ENCODE results near the gene PBX2.

The PBX2 gene

GRCh38 chr6:32204268-32204715 is 14.3 kb upstream of the PBX2 start:
- ChIA-PET POLR2A (no interaction called here), CTCF (interaction anchor here (1.2 to 1.6 kb wide), 2 partner anchors 9 to 41 kb away, joined by 4 to 6 read pairs; no protein-coding TSS in a partner anchor)

GRCh38 chr6:32203426-32204267 is 13.6 kb upstream of the PBX2 start:
- TF ChIP-seq, protein P1, sequence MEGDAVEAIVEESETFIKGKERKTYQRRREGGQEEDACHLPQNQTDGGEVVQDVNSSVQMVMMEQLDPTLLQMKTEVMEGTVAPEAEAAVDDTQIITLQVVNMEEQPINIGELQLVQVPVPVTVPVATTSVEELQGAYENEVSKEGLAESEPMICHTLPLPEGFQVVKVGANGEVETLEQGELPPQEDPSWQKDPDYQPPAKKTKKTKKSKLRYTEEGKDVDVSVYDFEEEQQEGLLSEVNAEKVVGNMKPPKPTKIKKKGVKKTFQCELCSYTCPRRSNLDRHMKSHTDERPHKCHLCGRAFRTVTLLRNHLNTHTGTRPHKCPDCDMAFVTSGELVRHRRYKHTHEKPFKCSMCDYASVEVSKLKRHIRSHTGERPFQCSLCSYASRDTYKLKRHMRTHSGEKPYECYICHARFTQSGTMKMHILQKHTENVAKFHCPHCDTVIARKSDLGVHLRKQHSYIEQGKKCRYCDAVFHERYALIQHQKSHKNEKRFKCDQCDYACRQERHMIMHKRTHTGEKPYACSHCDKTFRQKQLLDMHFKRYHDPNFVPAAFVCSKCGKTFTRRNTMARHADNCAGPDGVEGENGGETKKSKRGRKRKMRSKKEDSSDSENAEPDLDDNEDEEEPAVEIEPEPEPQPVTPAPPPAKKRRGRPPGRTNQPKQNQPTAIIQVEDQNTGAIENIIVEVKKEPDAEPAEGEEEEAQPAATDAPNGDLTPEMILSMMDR (IDR thresholded peaks at IDR 0.05; ENCODE audit: insufficient read depth, low read length, missing control alignments) = no peak
- ChIA-PET POLR2A (no interaction called here), CTCF (interaction anchor here (0.9 to 1.6 kb wide), 1 partner anchor 8 kb away, joined by 4 to 6 read pairs; no protein-coding TSS in a partner anchor)
- no peak for DNase-seq (ENCODE audit: low read depth, low spot score)
- no peak overlapping the region for H3K4me3 ChIP-seq (ENCODE audit: low read depth, low read length)

More at GRCh38 chr6:32204268-32204715, 14.3 kb upstream of the PBX2 start:
- DNase-seq (ENCODE audit: low read depth, low spot score) = no peak
- TF ChIP-seq, protein P1 (IDR thresholded peaks at IDR 0.05; ENCODE audit: insufficient read depth, low read length, missing control alignments) = no peak
- H3K4me3 ChIP-seq (ENCODE audit: low read depth, low read length) = no peak overlapping the region

GRCh38 chr6:32202186-32202585 is 12.2 kb upstream of the PBX2 start:
- CTCF ChIA-PET = no interaction called here
- POLR2A ChIA-PET = no interaction called here
- TF ChIP-seq, protein P1 (IDR thresholded peaks at IDR 0.05; ENCODE audit: insufficient read depth, low read length, missing control alignments) = no peak
- no peak overlapping the region for H3K4me3 ChIP-seq (ENCODE audit: low read depth, low read length)
- no peak for DNase-seq (ENCODE audit: low read depth, low spot score)

DNA sequence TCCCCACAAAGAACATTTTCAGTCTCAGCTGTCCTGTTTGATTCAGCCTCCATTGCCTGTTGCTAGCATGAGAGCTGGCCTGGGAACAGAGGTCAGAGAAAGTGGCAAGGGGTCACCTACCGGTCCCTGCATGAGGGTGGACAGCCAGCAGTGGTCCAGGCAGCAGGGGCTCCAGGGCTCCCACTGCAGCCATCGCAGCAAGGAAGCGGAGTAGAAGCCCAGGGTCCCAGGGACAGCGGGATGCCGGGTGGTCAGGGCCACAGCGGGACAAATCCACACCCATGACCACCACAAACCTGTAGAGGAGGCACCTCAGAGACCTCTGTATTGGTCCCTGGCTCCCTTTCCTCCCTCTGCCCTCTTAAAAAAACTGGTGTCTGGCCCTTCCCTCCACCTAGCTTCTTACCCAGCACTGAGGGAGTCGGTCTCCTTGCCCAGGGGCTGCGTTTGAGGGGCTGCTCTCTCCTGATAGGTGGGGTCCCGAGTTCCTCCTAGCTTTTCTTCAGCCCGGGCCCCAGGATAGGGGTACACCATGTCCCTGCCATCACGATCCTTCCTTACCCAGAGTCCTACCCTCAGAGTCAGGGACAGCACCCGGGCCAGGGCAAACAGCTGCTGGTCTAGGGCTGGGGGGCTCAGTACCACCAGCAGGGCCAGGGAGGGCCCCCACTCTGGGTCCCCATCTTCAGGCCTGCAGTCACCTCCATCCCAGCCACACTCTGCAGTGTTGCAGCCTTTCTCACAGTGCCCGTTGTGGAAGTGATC is 10.9 kb upstream of the PBX2 start:
- ChIA-PET CTCF (interaction anchor here (0.6 kb wide), 1 partner anchor 102 kb away, joined by 3 read pairs; no protein-coding TSS in a partner anchor), POLR2A (no interaction called here)
- no peak for DNase-seq (ENCODE audit: low read depth, low spot score)
- TF ChIP-seq, protein P1 (IDR thresholded peaks at IDR 0.05; ENCODE audit: insufficient read depth, low read length, missing control alignments) = no peak
- no peak overlapping the region for H3K4me3 ChIP-seq (ENCODE audit: low read depth, low read length)

- ChIA-PET CTCF (no interaction called here), POLR2A (no interaction called here)
- no peak overlapping the region for H3K4me3 ChIP-seq (ENCODE audit: low read depth, low read length)
- TF ChIP-seq, protein P1 (IDR thresholded peaks at IDR 0.05; ENCODE audit: insufficient read depth, low read length, missing control alignments) = no peak
- no peak for DNase-seq (ENCODE audit: low read depth, low spot score)
Observed at GRCh38 chr6:32198866-32199265, 8.9 kb upstream of the PBX2 start.

GRCh38 chr6:32198345-32198696 is 8.3 kb upstream of the PBX2 start:
- POLR2A ChIA-PET = no interaction called here

More at GRCh38 chr6:32198345-32198696, 8.3 kb upstream of the PBX2 start:
- no peak for DNase-seq (ENCODE audit: low read depth, low spot score)
- CTCF ChIA-PET = interaction anchor here (0.7 to 2.0 kb wide), 2 partner anchors 80 to 121 kb away, joined by 3 to 6 read pairs; no protein-coding TSS in a partner anchor
- TF ChIP-seq, protein P1 (IDR thresholded peaks at IDR 0.05; ENCODE audit: insufficient read depth, low read length, missing control alignments) = no peak
- no peak overlapping the region for H3K4me3 ChIP-seq (ENCODE audit: low read depth, low read length)
